Measurements from ENCODE around the gene PLCD4. TPM values are rescaled to one million over a fixed set of nuclear protein-coding genes. Genes with fewer than 3 reads are reported as not detected.

Gene PLCD4
- polyA plus RNA-seq, 1 donor: 4.0 TPM

GRCh38 chr2:218621007-218621406, 13.3 kb downstream of the PLCD4 start:
- Histone ChIP-seq H3K27ac (ENCODE audit: low read length) (no peak overlapping the region), H3K27me3 (ENCODE audit: control insufficient read depth, insufficient read depth, low read length) (no peaks in the 10 kb centered on the region), H3K9me3 (ENCODE audit: control insufficient read depth, low read depth, low read length) (no peaks in the 10 kb centered on the region), H3K36me3 (ENCODE audit: control insufficient read depth, insufficient read depth, low read length) (no peaks in the 10 kb centered on the region), H3K4me1 (ENCODE audit: control insufficient read depth, insufficient read depth, low read length) (no peaks in the 10 kb centered on the region), H3K4me3 (ENCODE audit: low read length) (no peak overlapping the region)
- no CpG with 5 or more reads among the region's 7 CpGs for whole genome bisulfite sequencing (ENCODE audit: insufficient coverage, low lambda C conversion rate)
- no peak for DNase-seq

DNA sequence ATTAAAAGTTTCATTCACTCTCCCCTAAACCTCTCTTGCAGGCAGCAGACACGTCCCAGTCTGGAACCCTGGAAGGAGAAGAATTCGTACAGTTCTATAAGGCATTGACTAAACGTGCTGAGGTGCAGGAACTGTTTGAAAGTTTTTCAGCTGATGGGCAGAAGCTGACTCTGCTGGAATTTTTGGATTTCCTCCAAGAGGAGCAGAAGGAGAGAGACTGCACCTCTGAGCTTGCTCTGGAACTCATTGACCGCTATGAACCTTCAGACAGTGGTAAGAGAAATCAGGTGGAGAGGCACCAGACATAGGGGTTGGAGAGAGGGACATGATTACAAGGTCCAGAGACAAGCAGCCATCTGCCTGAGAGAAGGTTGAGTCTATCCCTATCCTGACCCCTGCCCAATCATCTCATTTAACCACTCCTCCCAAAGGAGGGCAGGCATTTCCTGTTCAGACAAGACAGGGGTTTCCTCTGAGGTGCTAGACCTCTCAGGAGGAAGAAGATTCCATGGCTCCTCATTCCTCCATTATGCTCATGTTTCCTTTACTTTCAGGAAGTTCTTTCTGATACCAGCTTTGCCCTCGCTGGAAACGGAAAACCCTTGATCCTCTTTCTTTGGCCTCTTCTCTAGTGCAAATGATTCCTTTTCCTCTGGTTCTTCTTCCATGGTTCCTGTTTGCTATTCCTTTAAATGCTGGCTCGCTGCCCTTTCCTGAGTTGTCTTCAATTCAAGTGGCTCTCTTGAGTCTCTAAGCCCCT, 15.1 kb downstream of the PLCD4 start:
- no peak overlapping the region for H3K27ac ChIP-seq (ENCODE audit: low read length)
- no peak overlapping the region for H3K4me3 ChIP-seq (ENCODE audit: low read length)
- no peaks in the 10 kb centered on the region for H3K4me1 ChIP-seq (ENCODE audit: control insufficient read depth, insufficient read depth, low read length)
- WGBS (ENCODE audit: insufficient coverage, low lambda C conversion rate): 89% methylated on average over 4 of the region's 7 CpGs
- no peaks in the 10 kb centered on the region for H3K36me3 ChIP-seq (ENCODE audit: control insufficient read depth, insufficient read depth, low read length)
- no peak for DNase-seq
- no peaks in the 10 kb centered on the region for H3K27me3 ChIP-seq (ENCODE audit: control insufficient read depth, insufficient read depth, low read length)
- no peaks in the 10 kb centered on the region for H3K9me3 ChIP-seq (ENCODE audit: control insufficient read depth, low read depth, low read length)

GRCh38 chr2:218623366-218623705, 15.6 kb downstream of the PLCD4 start:
- WGBS (ENCODE audit: insufficient coverage, low lambda C conversion rate): 71% methylated on average over 3 of the region's 3 CpGs
- H3K36me3 ChIP-seq (ENCODE audit: control insufficient read depth, insufficient read depth, low read length): no peaks in the 10 kb centered on the region
- H3K4me1 ChIP-seq (ENCODE audit: control insufficient read depth, insufficient read depth, low read length): no peaks in the 10 kb centered on the region
- no peak overlapping the region for H3K27ac ChIP-seq (ENCODE audit: low read length)
- no peak for DNase-seq
- H3K27me3 ChIP-seq (ENCODE audit: control insufficient read depth, insufficient read depth, low read length): no peaks in the 10 kb centered on the region
- H3K4me3 ChIP-seq (ENCODE audit: low read length): no peak overlapping the region
- H3K9me3 ChIP-seq (ENCODE audit: control insufficient read depth, low read depth, low read length): no peaks in the 10 kb centered on the region

- WGBS (ENCODE audit: insufficient coverage, low lambda C conversion rate): no CpG with 5 or more reads among the region's 4 CpGs
- no peaks in the 10 kb centered on the region for H3K4me1 ChIP-seq (ENCODE audit: control insufficient read depth, insufficient read depth, low read length)
- no peak for DNase-seq
- H3K4me3 ChIP-seq (ENCODE audit: low read length): no peak overlapping the region
- no peaks in the 10 kb centered on the region for H3K9me3 ChIP-seq (ENCODE audit: control insufficient read depth, low read depth, low read length)
- no peaks in the 10 kb centered on the region for H3K27me3 ChIP-seq (ENCODE audit: control insufficient read depth, insufficient read depth, low read length)
- no peaks in the 10 kb centered on the region for H3K36me3 ChIP-seq (ENCODE audit: control insufficient read depth, insufficient read depth, low read length)
- no peak overlapping the region for H3K27ac ChIP-seq (ENCODE audit: low read length)
Measured at GRCh38 chr2:218626369-218626768, 18.7 kb downstream of the PLCD4 start.

- DNase-seq: no peak
- Histone ChIP-seq H3K4me3 (ENCODE audit: low read length) (no peak overlapping the region), H3K9me3 (ENCODE audit: control insufficient read depth, low read depth, low read length) (no peaks in the 10 kb centered on the region), H3K27me3 (ENCODE audit: control insufficient read depth, insufficient read depth, low read length) (no peaks in the 10 kb centered on the region), H3K27ac (ENCODE audit: low read length) (no peak overlapping the region), H3K4me1 (ENCODE audit: control insufficient read depth, insufficient read depth, low read length) (no peaks in the 10 kb centered on the region), H3K36me3 (ENCODE audit: control insufficient read depth, insufficient read depth, low read length) (peaks cover 2% of the 10 kb centered on the region)
- no CpG with 5 or more reads among the region's 4 CpGs for WGBS (ENCODE audit: insufficient coverage, low lambda C conversion rate)
Measured at GRCh38 chr2:218627939-218628338, 20.2 kb downstream of the PLCD4 start.

DNA sequence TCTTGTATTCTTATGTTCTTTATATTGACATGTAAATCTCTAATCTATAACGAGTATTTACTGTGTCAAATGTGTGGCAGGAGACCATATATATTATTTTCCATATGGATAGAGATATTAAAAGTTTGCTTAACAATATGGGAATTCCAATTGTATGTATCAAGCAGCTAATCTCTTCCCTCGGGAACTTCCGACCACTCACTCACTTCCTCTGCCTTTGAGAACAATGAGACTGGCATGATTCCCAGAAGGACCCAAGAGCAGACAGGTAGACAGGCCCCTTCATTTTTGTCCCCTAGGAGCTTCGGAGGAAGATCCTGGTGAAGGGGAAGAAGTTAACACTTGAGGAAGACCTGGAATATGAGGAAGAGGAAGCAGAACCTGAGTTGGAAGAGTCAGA, 24.1 kb downstream of the PLCD4 start:
- Histone ChIP-seq H3K27ac (ENCODE audit: low read length) (no peak overlapping the region), H3K36me3 (ENCODE audit: control insufficient read depth, insufficient read depth, low read length) (peaks cover 28% of the 10 kb centered on the region), H3K9me3 (ENCODE audit: control insufficient read depth, low read depth, low read length) (no peaks in the 10 kb centered on the region), H3K4me3 (ENCODE audit: low read length) (no peak overlapping the region), H3K27me3 (ENCODE audit: control insufficient read depth, insufficient read depth, low read length) (no peaks in the 10 kb centered on the region), H3K4me1 (ENCODE audit: control insufficient read depth, insufficient read depth, low read length) (no peaks in the 10 kb centered on the region)
- no peak for DNase-seq
- no CpG with 5 or more reads among the region's 4 CpGs for WGBS (ENCODE audit: insufficient coverage, low lambda C conversion rate)

DNA sequence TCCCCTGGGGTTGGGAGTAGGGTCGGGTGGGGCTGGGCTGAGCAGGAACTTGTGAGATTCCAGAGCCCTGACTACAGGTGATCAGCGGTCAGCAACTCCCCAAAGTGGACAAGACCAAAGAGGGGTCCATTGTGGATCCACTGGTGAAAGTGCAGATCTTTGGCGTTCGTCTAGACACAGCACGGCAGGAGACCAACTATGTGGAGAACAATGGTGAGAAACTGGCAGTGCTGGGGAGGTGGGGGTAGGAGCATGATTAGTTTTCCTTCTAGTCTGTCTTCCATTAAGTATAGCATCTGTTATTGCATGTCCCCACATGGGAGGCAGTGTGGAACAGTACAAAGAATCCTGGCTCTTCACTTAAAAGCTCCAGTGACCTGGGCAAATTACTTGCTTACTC, 28.0 kb downstream of the PLCD4 start:
- H3K9me3 ChIP-seq (ENCODE audit: control insufficient read depth, low read depth, low read length): no peaks in the 10 kb centered on the region
- H3K4me1 ChIP-seq (ENCODE audit: control insufficient read depth, insufficient read depth, low read length): no peaks in the 10 kb centered on the region
- peaks cover 62% of the 10 kb centered on the region for H3K36me3 ChIP-seq (ENCODE audit: control insufficient read depth, insufficient read depth, low read length)

DNA sequence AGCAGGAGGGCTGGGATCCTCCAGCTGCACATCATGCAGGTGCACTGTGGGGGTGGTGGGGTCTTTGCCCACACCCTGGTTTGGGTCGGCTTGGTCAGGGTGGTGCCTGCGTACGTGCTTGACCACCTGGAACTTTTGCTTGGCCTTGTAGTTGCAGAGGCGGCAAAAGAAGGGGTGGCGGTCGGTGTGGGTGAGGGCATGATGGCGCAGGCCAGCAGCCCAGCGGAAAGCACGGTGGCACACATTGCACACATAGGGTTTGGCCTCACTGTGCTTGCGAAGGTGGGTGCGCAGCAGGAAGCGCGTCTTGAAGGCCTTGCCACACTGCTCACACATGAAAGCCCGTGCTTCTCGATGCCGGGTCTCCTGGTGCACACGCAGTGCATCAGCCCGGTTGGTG, 30.7 kb downstream of the PLCD4 start:
- DNase-seq: no peak
- Histone ChIP-seq H3K4me3 (ENCODE audit: low read length) (no peak overlapping the region), H3K4me1 (ENCODE audit: control insufficient read depth, insufficient read depth, low read length) (no peaks in the 10 kb centered on the region), H3K27ac (ENCODE audit: low read length) (no peak overlapping the region), H3K9me3 (ENCODE audit: control insufficient read depth, low read depth, low read length) (no peaks in the 10 kb centered on the region), H3K27me3 (ENCODE audit: control insufficient read depth, insufficient read depth, low read length) (no peaks in the 10 kb centered on the region), H3K36me3 (ENCODE audit: control insufficient read depth, insufficient read depth, low read length) (peaks cover 78% of the 10 kb centered on the region)
- no CpG with 5 or more reads among the region's 18 CpGs for WGBS (ENCODE audit: insufficient coverage, low lambda C conversion rate)

More for the DNA sequence above, 28.0 kb downstream of the PLCD4 start:
- 100% methylated on average over 3 of the region's 5 CpGs for WGBS (ENCODE audit: insufficient coverage, low lambda C conversion rate)
- no peak overlapping the region for H3K27ac ChIP-seq (ENCODE audit: low read length)
- H3K4me3 ChIP-seq (ENCODE audit: low read length): no peak overlapping the region
- DNase-seq: no peak
- H3K27me3 ChIP-seq (ENCODE audit: control insufficient read depth, insufficient read depth, low read length): no peaks in the 10 kb centered on the region

DNA sequence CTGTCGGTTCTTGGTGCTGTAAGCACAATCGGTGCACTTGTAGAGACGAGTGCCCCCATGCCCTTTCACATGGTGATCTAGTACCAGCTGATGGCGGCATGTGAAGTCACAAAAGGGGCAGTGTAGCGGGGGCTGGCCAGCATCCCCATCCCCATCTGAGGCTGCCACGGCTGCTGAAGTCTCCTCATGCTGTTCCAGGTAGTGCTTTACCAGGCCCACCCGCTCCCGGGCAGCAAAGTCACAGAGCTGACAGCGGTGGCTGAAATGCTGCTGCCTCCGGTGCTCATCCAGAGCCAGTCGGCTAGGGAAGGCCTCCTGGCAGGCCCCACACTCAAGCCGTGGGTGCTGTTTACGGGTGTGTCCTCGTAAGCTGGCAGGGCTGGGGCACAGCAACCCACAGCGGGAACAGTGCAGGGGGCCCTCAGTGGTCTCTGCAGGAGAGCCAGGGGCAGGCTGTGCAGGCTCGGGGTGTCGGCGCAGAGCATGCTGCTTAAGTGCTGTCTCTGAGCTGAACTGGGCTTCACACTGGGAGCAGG, 34.5 kb downstream of the PLCD4 start:
- no CpG with 5 or more reads among the region's 18 CpGs for WGBS (ENCODE audit: insufficient coverage, low lambda C conversion rate)
- H3K9me3 ChIP-seq (ENCODE audit: control insufficient read depth, low read depth, low read length): no peaks in the 10 kb centered on the region

GRCh38 chr2:218642786-218643185, 35.1 kb downstream of the PLCD4 start:
- Histone ChIP-seq H3K9me3 (ENCODE audit: control insufficient read depth, low read depth, low read length) (no peaks in the 10 kb centered on the region), H3K4me3 (ENCODE audit: low read length) (no peak overlapping the region), H3K4me1 (ENCODE audit: control insufficient read depth, insufficient read depth, low read length) (peaks cover 22% of the 10 kb centered on the region), H3K27ac (ENCODE audit: low read length) (no peak overlapping the region), H3K27me3 (ENCODE audit: control insufficient read depth, insufficient read depth, low read length) (no peaks in the 10 kb centered on the region), H3K36me3 (ENCODE audit: control insufficient read depth, insufficient read depth, low read length) (peaks cover 74% of the 10 kb centered on the region)
- no peak for DNase-seq
- no CpG with 5 or more reads among the region's 17 CpGs for WGBS (ENCODE audit: insufficient coverage, low lambda C conversion rate)

More for the DNA sequence above, 34.5 kb downstream of the PLCD4 start:
- Histone ChIP-seq H3K27ac (ENCODE audit: low read length) (no peak overlapping the region), H3K36me3 (ENCODE audit: control insufficient read depth, insufficient read depth, low read length) (peaks cover 76% of the 10 kb centered on the region), H3K27me3 (ENCODE audit: control insufficient read depth, insufficient read depth, low read length) (no peaks in the 10 kb centered on the region), H3K4me3 (ENCODE audit: low read length) (no peak overlapping the region), H3K4me1 (ENCODE audit: control insufficient read depth, insufficient read depth, low read length) (peaks cover 22% of the 10 kb centered on the region)
- no peak for DNase-seq

DNA sequence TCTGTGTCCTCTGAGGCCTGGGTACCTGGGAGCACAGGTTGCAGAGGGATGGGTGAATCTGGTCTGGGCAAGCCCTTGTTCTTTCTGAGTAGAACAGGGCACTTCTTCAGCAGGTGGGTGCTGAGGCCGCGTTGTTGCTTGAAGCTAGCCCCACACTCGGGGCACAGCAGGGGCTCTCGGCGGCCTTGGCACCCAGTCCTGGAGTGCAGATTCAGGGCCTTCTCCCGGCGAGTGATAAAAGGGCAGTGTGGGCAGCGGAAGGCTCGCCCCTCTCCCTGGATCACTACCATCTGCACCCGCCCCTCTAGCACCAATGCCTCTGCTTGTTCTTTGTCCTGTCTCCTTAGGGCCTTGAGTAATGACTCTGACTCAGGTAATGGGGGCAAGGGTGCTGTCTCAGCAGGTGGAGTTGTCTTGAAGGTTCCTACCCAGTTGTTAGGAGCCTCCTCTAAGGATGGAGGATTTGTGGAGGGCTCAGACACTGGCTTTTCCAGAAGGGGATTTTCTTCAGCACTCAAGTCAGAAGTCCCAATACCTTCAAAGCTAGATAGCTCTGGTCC, 36.1 kb downstream of the PLCD4 start:
- Histone ChIP-seq H3K27me3 (ENCODE audit: control insufficient read depth, insufficient read depth, low read length) (no peaks in the 10 kb centered on the region), H3K4me3 (ENCODE audit: low read length) (no peak overlapping the region), H3K27ac (ENCODE audit: low read length) (no peak overlapping the region), H3K9me3 (ENCODE audit: control insufficient read depth, low read depth, low read length) (no peaks in the 10 kb centered on the region), H3K4me1 (ENCODE audit: control insufficient read depth, insufficient read depth, low read length) (peaks cover 22% of the 10 kb centered on the region), H3K36me3 (ENCODE audit: control insufficient read depth, insufficient read depth, low read length) (peaks cover 74% of the 10 kb centered on the region)
- no peak for DNase-seq
- no CpG with 5 or more reads among the region's 10 CpGs for WGBS (ENCODE audit: insufficient coverage, low lambda C conversion rate)
